ENCODE data around the gene VPS13D. TPM values are rescaled to one million over a fixed set of nuclear protein-coding genes. Genes with fewer than 3 reads are reported as not detected.

VPS13D gene
- total and polyA plus RNA-seq, 2 experiments from 2014 or later: 10.7 to 34.9 TPM

GRCh38 chr1:12220890-12221289, 8.9 kb upstream of the VPS13D start:
- Histone ChIP-seq H3K9me2 (ENCODE audit: insufficient read depth) (no peaks in the 10 kb centered on the region), H3K4me3 (no peak overlapping the region), H3K27ac (ENCODE audit: low read depth) (no peak overlapping the region), H3K4me1 (ENCODE audit: insufficient read depth) (no peaks in the 10 kb centered on the region), H2AFZ (no peak overlapping the region), H3K36me3 (ENCODE audit: insufficient read depth) (no peaks in the 10 kb centered on the region), H4K20me1 (replicated peaks; ENCODE audit: insufficient read depth) (no peaks in the 10 kb centered on the region), H3K27me3 (ENCODE audit: insufficient read depth) (no peaks in the 10 kb centered on the region), H3F3A (replicated peaks; ENCODE audit: low read depth) (no peaks in the 10 kb centered on the region), H3K4me2 (no peak overlapping the region), H3K79me2 (replicated peaks; ENCODE audit: insufficient read depth) (no peaks in the 10 kb centered on the region)
- Mint-ChIP-seq H3K27ac (no peak overlapping the region), H3K36me3 (ENCODE audit: low read depth) (peaks cover 8% of the 10 kb centered on the region), H3K4me3 (no peak overlapping the region), H3K9me3 (peaks cover 45% of the 10 kb centered on the region), H3K4me1 (no peaks in the 10 kb centered on the region), H3K27me3 (ENCODE audit: insufficient read depth, low read depth, poor library complexity) (peaks cover 5% of the 10 kb centered on the region)
- no peak for ATAC-seq
- TF ChIP-seq ZNF114 (CRISPR knock-in tag; IDR thresholded peaks at IDR 0.05) (no peak), STAT1 (IDR thresholded peaks at IDR 0.05; ENCODE audit: unreplicated experiment) (no peak), EZH2phosphoT487 (IDR thresholded peaks at IDR 0.05; ENCODE audit: unreplicated experiment) (no peak), ZNF462 (CRISPR knock-in tag; IDR thresholded peaks at IDR 0.05) (no peak), CTCF (conservative IDR thresholded peaks at IDR 0.05; ENCODE audit: low read depth in 2 of 2) (no peak), EZH2 (IDR thresholded peaks at IDR 0.05; ENCODE audit: low read depth, unreplicated experiment) (no peak), ETS1 (IDR thresholded peaks at IDR 0.05) (no peak), ZNF331 (CRISPR knock-in tag; IDR thresholded peaks at IDR 0.05; ENCODE audit: low read depth) (no peak), NANOG (IDR thresholded peaks at IDR 0.05; ENCODE audit: borderline replicate concordance) (no peak), POLR2AphosphoS5 (IDR thresholded peaks at IDR 0.05; ENCODE audit: low read depth) (no peak), CREB1 (CRISPR knock-in tag; IDR thresholded peaks at IDR 0.05; ENCODE audit: low read depth) (no peak), REST (IDR thresholded peaks at IDR 0.05; ENCODE audit: unreplicated experiment) (no peak), JUNB (IDR thresholded peaks at IDR 0.05; ENCODE audit: unreplicated experiment) (no peak)
- DNase-seq (ENCODE audit: low spot score): no peak

Measured in GM23338 (cell line).